Measurements from ENCODE around the gene C1orf159.
"Not testable (repeated sequence)": the region's sequence is repeated elsewhere in the genome, so short reads cannot be mapped to it uniquely, and the experiment has no call there.

The C1orf159 gene

DNA sequence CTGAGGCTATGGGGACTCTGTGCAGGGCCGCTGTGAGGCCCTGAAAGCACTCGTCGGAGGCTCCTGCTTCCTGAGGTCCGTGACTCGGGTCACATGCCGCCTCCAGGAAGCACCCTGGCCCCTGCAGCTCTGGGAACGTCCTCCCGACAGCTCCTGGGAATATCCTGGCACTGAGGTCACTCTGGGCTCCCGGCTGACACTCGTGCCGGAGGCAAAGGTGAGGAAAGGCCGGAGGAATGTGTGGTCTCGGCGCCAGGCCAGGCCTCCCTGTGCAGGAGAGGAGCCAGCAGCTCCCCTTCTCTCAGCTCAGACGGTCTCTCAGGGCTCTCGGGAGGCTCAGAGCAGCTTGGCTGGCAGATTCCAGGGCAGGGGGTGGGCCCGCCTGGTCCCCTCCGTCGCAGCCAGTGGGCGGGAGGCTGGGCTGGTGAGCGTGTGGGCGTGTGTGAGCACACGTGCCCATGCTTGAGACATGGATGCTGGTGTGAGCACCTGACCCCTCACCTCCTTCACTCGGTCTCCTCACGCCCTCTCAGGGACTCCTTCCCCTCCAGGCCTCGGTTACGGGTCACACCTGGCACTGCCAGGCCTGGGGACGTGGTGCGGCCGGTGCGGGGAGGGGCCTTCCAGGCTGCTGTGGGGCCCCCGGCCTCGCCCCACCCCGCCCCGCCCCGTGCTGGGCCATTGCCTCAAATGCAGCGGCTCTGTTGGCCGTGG, 36.3 kb downstream of the C1orf159 start:
- peak; percentile 8 for DNase-seq

DNA sequence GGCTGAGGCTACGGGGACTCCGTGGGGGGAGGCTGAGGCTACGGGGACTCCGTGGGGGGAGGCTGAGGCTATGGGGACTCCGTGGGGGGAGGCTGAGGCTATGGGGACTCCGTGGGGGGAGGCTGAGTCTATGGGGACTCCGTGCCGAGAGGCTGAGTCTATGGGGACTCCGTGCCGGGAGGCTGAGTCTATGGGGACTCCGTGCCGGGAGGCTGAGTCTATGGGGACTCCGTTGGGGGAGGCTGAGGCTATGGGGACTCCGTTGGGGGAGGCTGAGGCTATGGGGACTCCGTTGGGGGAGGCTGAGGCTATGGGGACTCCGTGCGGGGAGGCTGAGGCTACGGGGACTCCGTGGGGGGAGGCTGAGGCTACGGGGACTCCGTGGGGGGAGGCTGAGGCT, 38.5 kb downstream of the C1orf159 start:
- not testable (repeated sequence) for DNase-seq

DNA sequence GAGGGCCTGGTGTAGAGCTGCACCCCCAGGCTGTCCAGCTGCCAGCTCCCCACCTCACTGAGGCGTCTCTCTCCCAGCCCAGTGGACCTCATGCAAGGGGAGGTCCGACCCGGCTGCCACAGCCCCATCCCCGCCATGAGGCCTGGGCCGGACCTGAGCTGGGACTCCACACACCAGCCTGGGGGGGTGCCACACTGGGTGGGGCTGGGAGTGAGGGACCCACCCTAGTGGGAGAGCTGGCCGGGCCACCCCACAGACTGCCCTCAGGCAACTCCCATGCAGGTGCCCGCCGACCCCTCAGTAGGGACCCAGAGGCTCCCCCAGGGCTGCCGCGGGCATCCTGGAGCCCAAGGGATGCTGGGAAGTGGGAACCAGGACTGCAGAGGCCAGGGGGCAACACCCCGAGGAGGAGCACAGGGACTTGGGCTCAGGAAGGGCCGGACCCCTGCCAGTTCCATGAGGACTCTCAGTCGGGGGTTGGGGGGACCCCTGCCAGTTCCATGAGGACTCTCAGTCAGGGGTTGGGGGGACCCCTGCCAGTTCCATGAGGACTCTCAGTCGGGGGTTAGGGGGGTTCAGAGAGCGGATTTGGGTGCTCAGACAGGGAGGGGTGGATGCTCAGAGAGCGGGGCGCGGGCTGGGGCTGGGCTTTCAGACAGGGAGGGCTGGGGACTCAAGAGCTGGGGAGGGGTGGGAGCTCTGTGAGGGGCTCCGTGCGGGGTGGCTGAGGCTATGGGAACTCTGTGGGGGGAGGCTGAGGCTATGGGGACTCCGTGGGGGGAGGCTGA, 40.5 kb downstream of the C1orf159 start:
- DNase-seq = no peak

DNA sequence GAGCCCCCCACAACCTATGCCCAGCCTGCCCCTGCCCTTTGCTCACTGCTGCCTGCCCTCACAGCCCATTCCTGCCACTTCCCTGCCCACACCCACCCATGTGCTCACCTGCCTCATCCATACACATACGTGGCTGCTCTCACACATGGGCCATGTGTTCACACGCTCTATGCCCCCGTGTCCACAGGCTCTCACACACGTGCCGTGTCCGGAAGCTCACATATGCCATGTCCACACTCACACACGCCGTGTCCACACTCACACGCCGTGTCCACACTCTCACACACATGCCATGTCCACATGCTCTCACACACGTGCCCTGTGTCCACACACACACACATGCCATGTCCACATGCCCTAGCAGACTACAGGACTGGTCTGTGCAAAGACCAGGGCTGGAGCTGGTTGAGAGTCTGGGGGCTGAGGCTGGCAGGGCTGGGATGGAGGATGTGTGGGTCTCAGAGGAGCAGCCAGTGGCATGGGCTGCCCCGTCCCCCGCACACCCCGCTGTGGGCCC, 41.2 kb downstream of the C1orf159 start:
- no peak for DNase-seq

DNA sequence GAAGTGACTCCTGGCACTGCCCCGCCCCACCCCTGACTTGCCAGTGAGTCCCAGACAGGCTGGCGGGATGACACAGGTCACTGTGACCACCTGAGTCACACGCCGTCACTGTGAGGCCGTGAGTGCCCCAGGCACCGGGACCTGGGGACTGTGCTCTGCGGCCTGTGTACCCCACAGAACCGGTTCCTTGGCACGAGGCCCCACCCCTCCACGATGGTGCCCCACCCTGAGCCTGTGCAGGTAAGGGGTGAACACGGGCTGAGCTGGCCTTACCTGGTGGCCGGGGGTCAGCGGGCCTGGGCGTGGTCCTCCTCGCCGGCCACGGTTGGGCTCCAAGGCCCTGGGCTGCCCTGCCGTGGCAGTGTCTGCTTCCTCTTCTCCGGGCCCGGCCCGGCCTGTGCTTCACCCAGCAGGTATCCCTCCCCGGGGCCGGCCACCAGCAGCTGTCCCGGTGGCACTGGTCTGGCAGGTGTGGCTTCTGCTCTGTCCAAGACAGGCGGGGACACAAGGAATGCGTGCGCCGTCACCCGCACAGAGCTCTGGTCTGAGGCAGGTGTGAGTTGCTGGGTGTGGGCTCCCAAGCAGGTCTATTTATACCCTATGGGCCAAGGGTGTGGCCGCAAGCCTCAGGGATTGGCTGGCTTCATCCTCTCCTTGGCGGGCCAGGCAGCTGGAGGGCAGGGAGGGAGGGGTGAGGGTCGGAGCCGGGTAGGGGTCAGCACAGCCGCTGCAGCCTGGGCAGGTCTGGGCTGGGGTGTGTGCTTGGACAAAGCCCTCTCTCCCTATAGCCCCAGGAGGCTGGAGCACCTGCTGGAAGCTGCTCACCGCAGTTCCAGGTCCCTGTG, 41.9 kb downstream of the C1orf159 start, which contains the start of gene RNF223:
Gene RNF223, minus strand, starts transcription at position 564 of the 845 bp plus-strand sequence. CDS start 1,740 bp downstream, outside the sequence.
- DNase-seq = peak; percentile 5

DNA sequence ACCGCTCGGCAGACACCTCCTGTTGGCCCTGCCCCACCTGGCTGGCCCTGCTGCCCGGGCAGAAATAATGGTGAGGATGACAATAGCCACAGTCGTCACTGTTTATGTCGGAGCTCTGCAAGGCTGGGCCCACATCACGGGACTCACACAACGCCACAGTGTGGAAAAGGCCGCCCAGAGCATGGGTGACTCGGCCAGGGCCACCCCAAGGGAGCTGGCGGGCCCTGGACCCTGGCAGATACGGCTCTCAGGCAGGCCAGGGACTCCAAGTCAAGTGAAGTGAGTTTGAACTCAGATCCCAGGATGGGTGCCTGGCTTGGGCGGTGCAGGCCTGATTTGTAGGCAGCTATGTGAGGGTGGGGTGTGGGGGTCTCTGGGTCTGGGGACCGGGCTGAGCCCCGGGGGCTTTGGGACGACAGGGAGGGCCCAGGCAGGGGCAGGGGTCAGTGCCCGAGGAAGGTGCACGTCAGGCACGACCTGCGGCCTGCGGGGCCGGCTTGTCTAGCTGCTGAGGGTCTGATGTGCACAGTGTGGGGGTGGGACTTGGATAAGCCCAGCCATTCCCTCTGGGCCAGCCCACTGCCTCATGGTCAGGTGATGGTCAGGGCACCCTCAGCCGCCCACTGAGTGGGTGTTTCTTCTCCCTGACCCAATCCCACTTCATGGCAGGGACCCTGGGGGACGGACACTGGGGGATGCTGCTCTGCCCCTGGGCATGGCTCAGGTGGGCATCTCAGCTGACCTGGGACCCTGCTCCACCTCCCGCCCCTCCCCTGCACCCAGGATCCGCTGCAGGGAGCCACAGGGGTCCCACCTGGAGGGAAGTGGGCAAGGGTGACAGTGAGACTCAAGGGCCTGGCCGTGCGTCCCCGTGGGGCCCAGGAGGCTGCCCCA, 42.8 kb downstream of the C1orf159 start:
- DNase-seq = no peak

DNA sequence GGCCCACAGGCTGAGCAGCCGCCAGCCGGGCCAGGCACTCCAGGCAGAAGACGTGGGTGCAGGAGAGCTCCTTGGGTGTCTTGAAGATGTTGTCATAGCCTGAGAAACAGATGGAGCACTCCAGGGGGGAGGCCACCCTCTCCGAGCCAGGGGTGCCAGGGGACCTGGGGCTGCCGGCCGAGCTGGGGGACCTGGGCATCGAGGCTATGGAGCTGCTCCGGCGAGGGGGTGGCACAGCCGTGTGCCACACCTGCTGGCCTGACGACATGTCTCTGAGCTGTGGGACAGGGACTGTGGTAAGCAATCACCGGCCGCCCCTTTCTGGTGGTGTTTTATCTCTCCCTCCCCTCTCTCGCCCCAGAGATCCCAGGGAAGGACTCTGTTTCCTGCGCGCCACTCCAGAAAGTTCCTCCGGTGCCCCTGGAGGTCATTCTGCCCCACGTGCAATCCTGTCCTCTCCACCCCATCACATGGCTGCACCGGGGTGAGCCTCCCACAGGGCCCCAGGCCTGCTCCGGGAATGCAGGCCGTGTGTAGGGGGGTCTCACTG, 43.5 kb downstream of the C1orf159 start:
- no peak for DNase-seq

DNA sequence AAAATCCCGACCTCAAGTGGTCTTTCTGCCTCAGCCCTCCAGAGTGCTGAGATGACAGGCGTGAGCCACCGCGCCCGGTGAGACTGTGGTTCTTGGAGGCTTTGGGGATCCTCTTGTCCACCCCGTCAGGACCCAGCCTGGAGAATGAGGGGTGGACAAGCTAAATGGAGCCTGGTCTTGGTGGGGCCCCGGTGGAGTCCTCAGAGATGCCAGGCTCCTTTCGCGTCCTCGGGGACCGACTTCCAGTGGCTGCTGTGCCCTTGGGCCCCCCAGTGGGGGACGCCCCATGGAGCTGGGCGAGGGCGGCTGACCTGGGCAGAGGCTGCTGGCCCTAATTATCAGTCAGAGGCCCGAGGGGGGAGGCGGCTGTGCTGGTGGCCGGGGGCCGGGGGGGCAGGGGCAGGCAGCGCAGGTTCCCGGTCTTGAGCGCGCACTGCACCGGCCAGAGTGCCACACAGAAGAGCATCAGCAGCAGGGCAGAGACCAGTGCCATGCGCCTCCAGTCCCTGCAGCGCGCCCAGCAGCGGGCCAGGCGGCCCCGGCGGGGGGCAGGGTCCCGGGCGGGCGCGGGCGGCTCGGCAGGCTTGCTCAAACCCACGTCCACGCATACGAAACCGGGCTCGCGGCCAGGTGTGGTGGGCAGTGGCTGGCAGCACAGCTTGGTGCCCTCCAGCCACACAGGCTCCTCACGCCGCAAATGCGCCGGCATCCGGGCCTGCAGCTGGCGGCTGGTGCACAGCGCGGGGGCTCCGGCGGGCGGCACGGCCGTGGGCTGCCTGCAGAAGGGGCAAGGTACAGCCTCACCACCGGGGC, 44.2 kb downstream of the C1orf159 start:
- no peak for DNase-seq

DNA sequence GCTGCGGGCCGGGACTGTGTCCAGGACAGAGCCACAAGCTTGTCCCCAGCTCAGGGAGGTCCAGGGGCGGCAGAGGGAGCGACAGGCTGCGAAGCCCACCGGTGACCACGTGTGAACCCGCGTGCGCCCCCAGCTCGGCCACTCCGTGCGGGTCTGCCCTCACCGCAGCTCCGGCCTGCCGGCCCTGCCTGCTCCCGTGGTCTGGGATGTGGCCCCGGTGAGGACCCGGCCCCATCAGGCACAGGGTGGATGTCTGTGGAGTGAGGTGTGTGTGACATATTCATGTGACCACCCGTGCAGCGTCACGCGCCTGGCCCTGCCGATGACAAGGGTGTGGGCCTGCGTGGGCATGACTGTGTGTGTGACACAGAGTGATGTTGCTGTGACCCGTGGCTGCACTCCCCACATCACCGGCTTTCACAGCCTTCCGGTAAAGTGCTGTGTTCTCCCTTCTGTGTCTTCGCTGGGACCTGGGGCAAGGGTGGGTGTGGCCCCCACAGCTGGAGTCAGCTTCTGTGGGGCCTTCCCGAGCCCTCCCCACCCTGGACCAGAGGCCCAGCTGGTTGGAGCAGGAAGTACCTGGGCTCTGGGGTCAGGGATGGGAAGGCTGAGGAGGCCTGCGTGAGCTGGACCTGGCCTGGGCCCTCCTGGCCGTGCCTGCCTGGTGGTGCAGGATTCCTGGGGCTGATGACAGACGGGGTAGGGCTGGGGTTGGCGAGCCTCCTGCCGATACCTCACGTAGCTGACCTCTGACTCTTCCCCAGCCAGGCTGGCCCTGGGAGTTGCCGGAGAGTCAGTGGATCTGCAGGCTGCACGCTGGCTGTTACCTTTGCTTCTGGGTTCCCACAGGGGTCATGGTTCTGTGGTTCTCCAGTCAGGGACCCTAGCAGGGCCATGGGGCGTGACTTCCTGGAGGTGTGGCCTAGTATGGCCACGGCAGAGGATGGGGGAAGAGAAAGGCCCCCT, 45.9 kb downstream of the C1orf159 start:
- DNase-seq = no peak

DNA sequence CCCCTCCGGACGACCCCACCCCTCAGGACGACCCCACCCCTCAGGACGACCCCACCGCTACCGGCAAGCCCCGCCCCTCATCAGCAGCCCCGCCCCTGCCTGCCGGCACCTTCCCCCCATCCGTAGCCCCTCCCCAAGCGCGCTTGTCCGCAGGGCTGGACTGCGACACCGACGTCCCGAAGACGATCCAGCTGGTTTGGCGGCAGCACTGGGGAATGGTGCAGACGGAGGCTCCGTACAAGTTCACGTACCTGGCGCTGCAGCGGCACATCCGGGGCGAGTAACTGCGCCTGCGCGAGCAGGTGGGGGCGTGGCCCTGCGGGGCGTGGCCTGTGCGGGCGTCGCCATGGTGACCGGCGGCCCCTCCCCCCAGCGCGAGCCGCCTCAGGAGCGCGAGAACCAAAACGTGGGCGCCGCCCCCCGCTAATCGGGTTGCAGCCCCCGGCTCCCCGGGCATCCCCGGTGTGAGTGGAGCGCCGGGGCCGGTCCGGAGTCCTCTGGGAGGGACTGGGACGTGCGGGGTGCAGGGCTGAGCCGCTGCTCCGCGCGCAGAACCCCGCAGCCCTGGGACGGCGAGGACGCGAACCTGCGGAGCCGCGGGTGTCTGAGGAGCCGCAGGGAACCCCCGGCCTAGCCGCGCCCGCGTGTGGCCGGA, 46.7 kb downstream of the C1orf159 start:
- DNase-seq = peak; percentile 41

DNA sequence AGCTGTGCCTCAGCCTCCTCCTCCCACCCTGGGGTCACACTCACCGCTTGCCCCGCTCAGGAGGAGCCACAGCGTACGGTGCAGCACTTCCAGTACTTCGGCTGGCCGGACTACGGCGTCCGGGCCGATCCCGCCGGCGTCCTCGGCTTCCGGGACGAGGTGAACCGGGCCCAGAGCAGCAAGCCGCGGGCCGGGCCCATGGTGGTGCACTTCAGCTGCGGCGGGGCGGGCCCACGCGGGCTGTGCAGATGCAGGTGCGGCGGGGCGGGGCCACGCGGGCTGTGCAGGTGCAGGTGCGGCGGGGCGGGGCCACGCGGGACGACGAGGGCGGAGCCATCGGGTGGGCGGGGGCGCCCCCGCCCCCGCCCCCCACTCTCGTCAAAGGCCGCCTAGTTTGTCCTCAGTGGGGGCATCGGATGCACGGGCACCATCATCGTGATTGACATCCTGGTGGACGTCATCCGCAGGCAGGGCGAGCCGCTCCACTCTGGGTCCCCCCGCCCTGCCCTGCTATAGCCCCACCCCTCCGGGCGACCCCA, 47.3 kb downstream of the C1orf159 start:
- peak; percentile 16 for DNase-seq

DNA sequence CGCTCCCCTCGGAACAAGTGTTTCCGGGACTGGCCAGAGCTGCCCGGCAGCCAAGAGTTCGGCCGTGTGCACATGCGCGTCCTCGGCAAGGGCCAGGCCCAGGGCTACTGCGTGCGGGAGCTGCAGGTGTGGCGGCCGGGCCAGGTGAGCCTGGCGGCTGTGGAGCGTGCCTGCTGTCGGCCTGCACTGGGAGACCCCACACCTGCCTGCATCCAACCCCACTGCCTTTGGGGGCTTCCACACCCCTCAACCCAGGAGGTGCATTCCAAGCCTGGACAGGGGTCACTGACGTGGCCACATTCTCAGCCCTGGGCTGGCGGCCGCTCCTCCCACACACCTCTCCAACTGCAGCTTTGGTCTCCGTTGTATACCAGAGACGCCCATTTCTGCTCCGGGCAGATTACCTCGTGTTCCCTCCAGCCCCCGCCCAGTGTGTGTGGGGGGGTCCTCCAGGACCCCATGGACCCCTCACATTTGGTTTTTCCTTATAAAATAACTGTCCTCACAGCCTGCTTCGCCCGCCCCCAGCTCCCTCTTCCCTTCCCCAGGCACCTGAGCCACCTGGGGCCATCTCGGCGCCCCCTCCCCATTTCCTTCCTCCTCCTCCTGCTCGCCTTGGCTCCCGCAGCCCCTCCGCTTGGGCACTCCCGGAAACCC, 47.9 kb downstream of the C1orf159 start:
- DNase-seq = no peak

DNA sequence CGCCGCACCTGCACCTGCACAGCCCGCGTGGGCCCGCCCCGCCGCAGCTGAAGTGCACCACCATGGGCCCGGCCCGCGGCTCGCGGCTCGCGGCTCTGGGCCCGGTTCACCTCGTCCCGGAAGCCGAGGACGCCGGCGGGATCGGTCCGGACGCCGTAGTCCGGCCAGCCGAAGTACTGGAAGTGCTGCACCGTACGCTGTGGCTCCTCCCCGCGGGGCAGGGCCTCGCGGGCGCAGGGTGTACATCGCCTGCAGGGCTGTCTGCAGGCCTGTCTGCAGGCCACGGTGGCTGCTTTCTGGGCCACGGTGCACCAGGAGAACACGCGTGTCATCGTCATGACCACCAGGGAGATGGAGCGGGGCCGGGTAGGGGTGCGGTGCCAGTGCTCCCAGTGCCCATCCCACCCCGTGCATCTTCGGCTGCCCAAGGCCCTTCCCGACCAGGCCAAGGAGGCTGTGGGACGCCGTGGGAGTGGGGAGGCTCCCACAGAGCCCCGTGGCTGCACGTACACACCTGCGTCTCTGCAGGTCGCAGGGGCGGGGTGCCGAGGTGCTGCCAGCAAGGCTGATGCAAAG, 48.5 kb downstream of the C1orf159 start:
- no peak for DNase-seq

DNA sequence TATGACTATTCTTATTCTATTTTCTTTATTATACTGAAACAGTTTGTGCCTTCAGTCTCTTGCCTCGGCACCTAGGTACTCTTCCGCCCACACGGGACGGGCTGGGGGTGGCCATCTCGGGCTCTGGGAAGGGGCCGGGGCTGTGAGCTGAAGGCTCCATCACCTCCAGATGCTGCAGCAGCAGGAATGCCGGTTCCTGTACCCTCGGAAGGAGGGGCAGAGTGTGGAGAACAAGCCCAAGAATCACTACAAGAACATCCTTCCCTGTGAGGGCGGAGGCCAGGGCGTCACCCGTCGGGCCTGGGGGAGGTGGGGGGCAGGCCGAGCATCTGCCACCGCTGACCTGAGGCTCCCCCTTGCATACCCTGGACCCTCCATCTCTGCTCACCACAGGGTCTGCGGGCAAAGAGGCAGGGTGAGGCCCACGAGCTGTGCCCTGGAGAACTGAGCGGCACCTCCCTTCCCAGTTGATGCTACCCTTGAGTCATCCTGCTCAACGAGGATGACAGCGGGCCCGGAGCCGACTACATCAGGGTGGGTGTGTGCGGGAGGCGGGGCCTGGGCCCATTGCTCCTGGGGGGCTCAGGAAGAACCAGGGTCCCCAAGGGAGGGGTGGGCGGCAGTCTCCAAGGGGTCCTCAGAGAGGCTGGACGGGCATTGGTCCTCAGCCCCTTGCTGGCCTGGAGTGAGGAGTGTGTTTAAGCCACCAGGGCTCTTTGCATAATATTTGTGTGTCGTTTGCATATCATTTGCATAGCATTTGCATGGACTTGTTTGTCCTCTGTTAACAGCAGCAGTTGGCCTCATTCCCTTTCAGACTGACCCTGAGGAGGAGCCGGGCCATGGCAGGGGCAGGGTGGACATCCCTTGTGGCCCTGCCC, 49.2 kb downstream of the C1orf159 start:
- DNase-seq = no peak

DNA sequence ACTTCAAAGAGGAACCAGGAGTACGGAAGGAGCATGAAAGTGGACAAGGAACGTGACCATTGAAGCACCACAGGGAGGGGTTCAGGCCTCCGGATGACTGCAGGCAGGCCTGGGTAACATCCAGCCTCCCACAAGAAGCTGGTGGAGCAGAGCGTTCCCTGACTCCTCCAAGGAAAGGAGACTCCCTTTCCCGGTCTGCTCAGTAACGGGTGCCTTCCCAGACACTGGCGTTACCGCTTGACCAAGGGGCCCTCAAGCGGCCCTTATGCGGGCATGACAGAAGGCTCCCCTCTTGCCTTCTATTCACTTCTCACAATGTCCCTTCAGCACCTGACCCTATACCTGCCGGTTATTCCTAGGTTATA, 50.0 kb downstream of the C1orf159 start:
- not testable (repeated sequence) for DNase-seq

DNA sequence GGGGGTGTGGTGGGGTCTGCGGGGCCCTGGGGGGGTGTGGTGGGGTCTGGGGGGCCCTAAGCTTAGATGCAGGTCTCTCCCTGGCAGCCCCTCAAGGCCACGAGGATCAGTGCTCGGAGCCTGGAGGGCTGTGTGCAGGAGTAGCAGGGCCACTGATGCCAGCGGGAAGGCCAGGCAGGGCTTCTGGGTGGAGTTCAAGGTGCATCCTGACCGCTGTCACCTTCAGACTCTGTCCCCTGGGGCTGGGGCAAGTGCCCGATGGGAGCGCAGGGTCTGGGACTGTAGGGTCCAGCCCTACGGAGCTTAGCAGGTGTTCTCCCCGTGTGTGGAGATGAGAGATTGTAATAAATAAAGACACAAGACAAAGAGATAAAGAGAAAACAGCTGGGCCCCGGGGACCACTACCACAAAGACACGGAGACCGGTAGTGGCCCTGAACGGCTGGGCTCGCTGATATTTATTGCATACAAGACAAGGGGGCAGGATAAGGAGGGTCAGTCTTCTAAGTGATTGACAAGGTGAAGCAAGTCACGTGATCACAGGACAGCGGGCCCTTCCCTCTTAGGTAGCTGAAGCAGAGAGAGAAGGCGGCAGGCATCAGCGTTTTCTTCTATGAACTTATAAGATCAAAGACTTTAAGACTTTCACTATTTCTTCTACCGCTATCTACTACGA, 50.5 kb downstream of the C1orf159 start:
- no peak for DNase-seq
